ENCODE results near the gene LMF2. TPM values are rescaled to one million over a fixed set of nuclear protein-coding genes. Genes with fewer than 3 reads are reported as not detected.

The LMF2 gene
- polyA plus RNA-seq, 6 donors from 2014 or later: 6.4 to 20.9 (median 10.1) TPM

DNA sequence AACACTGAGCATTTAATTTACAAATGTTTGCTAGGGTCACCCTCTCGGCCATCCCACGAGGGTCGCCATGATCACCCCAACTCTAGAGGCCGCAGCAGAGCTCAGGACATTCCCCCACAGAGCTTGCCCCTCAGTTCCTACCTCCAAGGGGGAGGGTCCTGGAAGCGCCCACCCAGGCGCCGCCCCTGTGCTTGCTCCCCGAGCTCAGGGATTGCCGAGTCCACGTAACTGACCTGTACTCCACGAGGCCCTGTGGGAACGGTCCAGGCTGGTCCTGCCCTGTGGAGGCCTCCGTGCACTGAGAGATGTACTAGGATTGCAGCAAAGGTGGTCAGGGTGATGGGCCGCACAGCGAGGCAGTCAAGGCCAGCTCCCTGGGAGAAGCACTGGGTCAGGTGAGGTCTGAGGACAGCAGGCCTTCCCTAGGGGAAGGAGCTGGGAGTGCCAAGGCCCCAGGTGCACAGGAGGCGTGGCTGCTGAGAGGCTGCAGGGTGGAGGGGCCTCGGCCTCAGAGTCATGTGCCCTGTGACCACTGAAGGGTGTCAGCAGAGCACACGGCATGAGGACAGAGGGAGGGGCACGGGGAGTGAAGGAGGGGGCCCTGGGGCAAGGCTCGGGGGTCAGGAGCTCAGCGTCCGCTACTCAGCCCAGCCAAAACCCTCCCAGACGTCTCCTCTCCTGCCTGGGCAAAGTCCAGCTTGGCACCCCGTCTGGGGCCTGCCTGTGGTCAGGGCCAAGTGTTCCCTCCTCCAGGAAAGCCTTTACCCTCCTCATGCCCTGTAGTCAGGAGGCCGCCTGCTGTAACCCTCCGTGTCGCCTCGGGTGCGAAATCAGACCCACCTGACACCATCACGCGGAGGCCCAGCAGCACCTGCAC, 23.3 kb downstream of the LMF2 start:
- H3K4me3 Mint-ChIP-seq: peak overlapping the region in 3 of 8 donors; percentile 18 to 50 (median 40)
- DNase-seq (no peak), ATAC-seq (ENCODE audit: low read depth in 2 of 2) (peak in 1 of 2 donors; percentile 15)
- no peaks in the 10 kb centered on the region for H3K9me3 Mint-ChIP-seq
- H3K4me1 Mint-ChIP-seq: peaks cover 7 to 16% (median 15%) of the 10 kb centered on the region in 3 donors
- H3K27ac Mint-ChIP-seq: peak overlapping the region in 1 of 6 donors; percentile 33
- H3K27me3 Mint-ChIP-seq: peaks cover 0 to 32% (median 6%) of the 10 kb centered on the region in 3 donors
- H3K36me3 Mint-ChIP-seq: no peaks in the 10 kb centered on the region

DNA sequence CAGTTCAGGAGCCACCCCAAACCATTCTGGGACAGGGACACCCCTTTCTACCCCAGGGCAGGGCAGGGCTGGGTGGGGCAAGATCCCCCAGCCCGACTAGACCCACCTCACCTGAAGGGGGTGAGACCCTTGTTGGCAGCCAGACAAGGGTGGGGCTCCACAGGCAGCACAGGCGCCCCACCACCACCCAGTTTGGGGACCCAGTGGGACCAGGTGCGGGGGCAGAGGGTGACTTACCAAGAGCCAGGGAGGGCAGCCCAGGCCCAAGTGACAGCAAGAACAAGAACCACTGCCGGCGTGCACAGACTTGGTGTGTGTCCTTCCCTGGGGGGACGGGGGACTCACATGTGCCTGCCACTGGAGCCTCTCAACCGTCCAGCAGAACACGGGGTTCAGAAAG, 23.9 kb downstream of the LMF2 start:
- H3K36me3 Mint-ChIP-seq: no peaks in the 10 kb centered on the region
- H3K4me3 Mint-ChIP-seq: peak overlapping the region in 2 of 8 donors; percentile 18 to 65
- H3K27me3 Mint-ChIP-seq: peaks cover 0 to 32% (median 6%) of the 10 kb centered on the region in 3 donors
- peak overlapping the region in 1 of 6 donors; percentile 33 for H3K27ac Mint-ChIP-seq
- DNase-seq: no peak
- peaks cover 7 to 16% (median 15%) of the 10 kb centered on the region in 3 donors for H3K4me1 Mint-ChIP-seq
- ATAC-seq (ENCODE audit: low read depth in 2 of 2): no peak
- no peaks in the 10 kb centered on the region for H3K9me3 Mint-ChIP-seq

DNA sequence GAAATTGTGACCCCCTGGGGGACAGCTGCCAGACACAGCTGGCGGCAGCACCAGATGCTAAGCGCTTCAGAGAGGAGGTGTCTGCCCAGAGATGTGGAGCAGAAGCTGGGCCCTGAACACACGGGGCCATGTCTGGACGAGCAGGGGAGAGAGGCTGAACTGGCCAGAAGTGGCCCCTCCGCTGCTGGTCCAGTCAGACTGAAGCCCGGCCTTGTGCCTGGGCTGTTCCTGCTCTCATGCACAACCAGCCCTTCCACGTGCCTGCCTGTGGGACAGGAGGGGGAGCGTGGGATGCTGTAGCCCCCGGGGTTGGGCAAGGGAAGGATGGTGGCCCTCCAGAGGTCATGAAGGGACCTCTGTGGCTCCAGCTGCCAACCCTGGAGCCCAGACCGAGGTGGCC, 24.4 kb downstream of the LMF2 start:
- ATAC-seq (ENCODE audit: low read depth in 2 of 2) (no peak), DNase-seq (no peak)
- Mint-ChIP-seq H3K36me3 (no peaks in the 10 kb centered on the region), H3K9me3 (no peaks in the 10 kb centered on the region), H3K27ac (no peak overlapping the region), H3K4me3 (peak overlapping the region in 3 of 8 donors; percentile 34 to 65 (median 48)), H3K27me3 (peaks cover 0 to 32% (median 6%) of the 10 kb centered on the region in 3 donors), H3K4me1 (peaks cover 7 to 16% (median 15%) of the 10 kb centered on the region in 3 donors)

DNA sequence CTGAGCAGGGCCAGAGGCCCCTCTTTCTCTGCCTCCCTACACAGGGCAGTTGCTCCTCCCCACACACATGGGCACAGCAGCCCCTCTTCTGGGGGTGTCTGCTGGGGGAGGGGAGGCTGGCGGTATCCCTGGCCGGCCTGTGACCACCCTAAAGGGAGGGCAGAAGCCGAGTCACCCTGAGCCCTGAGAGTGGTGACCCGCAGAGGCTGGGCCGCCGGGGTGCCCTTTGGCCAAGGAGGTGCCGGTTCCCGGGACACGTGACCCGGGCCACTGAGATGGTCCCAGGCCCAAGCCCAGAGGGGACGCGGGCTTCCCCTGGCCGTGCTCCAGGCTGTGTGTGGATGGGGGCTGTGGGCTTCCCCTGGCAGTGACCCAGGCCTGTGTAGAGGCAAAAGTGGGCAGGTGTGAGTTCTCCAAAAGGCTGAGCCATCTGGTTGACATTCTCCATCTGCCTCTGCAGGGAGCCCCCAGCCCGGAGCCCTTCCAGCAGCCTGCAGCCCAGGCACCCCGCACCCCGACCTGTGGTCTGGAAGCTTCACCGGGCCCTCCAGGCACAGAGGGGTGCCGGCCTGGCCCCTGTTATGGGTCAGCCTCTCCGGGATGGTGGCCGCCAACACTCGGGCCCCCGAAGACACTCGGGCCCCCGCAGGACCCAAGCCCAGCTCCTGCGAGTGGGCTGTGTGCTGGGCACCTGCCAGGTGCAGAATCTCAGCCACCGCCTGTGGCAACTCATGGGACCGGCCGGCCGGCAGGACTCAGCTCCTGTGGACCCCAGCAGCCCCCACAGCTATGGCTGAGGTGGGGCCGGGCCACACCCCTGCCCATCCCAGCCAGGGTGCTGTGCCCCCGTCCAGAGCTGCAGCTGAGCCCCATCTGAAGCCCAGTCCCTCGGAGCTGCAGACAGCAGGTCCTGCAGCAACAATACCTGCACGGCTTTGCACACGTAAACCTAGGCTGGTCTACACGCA, 25.1 kb downstream of the LMF2 start:
- ATAC-seq (ENCODE audit: low read depth in 2 of 2): no peak
- Mint-ChIP-seq H3K27ac (no peak overlapping the region), H3K4me3 (peak overlapping the region; percentile 38 to 88 (median 78))

DNA sequence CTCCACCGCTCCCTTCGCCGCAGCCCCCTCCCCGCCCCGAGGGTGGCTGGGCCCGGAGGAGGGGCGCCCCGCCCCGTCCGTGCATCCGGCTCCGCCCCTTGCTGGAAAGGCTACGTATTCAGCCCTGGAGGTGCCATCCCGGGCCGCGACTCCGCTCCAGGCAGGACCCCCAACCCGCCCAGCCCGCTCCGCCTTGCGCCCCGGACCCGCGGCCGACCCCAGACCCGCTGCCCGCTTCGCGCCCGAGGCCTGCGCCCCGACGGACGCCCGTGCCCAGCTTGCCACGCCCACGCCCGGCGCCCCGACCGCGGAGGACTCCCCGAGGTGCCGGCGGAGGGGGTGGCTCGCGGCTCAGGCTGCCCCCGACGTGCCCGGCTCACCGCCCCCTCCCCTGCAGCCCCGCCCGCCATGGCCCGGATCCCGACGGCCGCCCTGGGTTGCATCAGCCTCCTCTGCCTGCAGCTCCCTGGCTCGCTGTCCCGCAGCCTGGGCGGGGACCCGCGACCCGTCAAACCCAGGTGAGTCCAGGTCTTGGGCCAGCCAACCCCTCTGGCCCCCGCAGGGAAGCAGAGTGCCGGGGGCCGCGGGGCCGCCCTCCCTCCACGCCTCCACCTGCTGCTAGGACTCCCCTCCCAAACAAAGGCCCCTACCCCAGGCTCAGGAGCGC, 25.9 kb downstream of the LMF2 start, which contains the start of gene ADM2:
ADM2 (plus strand) TSS at position 104 of the 667 bp plus-strand sequence; CDS start at position 409, 305 bp downstream.
- peaks cover 0 to 32% (median 6%) of the 10 kb centered on the region in 3 donors for H3K27me3 Mint-ChIP-seq
- H3K9me3 Mint-ChIP-seq: no peaks in the 10 kb centered on the region
- H3K4me1 Mint-ChIP-seq: peaks cover 11 to 22% (median 21%) of the 10 kb centered on the region in 3 donors
- ATAC-seq (ENCODE audit: low read depth in 2 of 2) (peak; percentile 82 to 85), DNase-seq (peak; percentile 53)
- H3K4me3 Mint-ChIP-seq: peak within 1 kb of the TSS; percentile 75 to 88 (median 82)
- H3K27ac Mint-ChIP-seq: peak within 1 kb of the TSS in 1 of 6 donors; percentile 87
- no peaks in the 10 kb centered on the region for H3K36me3 Mint-ChIP-seq

More for the DNA sequence above, 25.1 kb downstream of the LMF2 start:
- Mint-ChIP-seq H3K4me1 (peaks cover 7 to 16% (median 15%) of the 10 kb centered on the region in 3 donors), H3K27me3 (peaks cover 0 to 32% (median 6%) of the 10 kb centered on the region in 3 donors), H3K36me3 (no peaks in the 10 kb centered on the region), H3K9me3 (no peaks in the 10 kb centered on the region)
- DNase-seq: no peak

DNA sequence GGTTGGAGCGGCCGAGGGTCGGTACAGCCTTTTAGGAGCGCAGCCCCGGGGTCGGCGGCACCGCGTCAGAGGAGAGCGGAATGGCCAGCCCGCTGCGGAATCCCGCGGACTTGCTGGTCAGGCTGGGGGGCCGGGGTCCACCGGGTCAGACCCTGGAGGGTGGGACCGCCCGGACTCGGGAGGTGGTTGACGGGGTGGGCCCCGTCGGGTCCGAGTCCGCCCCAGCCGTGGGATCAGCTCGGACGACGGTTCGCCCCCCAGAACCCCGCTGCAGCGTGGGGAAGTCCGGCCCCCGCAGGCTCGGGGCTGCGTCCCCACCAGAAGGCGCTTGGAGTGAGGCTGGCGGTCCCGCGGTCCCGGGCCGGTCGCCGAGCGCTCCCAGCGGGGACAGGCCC, 26.5 kb downstream of the LMF2 start:
- Mint-ChIP-seq H3K36me3 (no peaks in the 10 kb centered on the region), H3K9me3 (no peaks in the 10 kb centered on the region), H3K4me1 (peaks cover 11 to 23% (median 22%) of the 10 kb centered on the region in 3 donors), H3K27me3 (peaks cover 0 to 31% (median 6%) of the 10 kb centered on the region in 3 donors), H3K27ac (no peak overlapping the region), H3K4me3 (peak overlapping the region; percentile 72 to 87 (median 78))
- no peak for DNase-seq
- ATAC-seq (ENCODE audit: low read depth in 2 of 2): no peak

DNA sequence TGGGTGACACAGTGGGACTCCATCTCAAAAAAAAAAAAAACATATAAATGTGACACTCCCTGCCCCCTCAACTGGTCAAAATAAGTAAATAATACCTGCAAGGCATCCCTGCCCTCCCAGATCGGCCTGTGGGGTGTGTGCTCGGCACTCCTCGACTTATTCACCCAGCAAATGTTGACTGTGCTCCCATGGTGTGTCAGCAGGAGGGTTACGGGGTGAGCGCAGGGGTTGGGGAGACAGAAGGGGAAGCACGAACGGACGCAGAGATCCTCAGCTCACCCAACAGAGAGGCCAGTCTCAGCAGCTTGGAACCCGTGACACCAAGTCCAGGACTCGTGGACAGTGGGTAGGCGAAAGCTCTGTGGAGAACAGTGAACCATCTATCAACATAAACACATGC, 27.8 kb downstream of the LMF2 start:
- peak overlapping the region; percentile 24 to 87 (median 78) for H3K4me3 Mint-ChIP-seq
- peaks cover 11 to 23% (median 22%) of the 10 kb centered on the region in 3 donors for H3K4me1 Mint-ChIP-seq
- H3K36me3 Mint-ChIP-seq: no peaks in the 10 kb centered on the region
- ATAC-seq (ENCODE audit: low read depth in 2 of 2): no peak
- peak overlapping the region in 4 of 6 donors; percentile 28 to 85 (median 57) for H3K27ac Mint-ChIP-seq
- no peak for DNase-seq
- no peaks in the 10 kb centered on the region for H3K9me3 Mint-ChIP-seq
- H3K27me3 Mint-ChIP-seq: peaks cover 0 to 21% (median 6%) of the 10 kb centered on the region in 3 donors

GRCh38 chr22:50477923-50478322, 29.6 kb downstream of the LMF2 start:
- DNase-seq (no peak), ATAC-seq (ENCODE audit: low read depth in 2 of 2) (no peak)
- peak overlapping the region in 3 of 8 donors; percentile 15 to 79 (median 76) for H3K4me3 Mint-ChIP-seq
- no peaks in the 10 kb centered on the region for H3K36me3 Mint-ChIP-seq
- peaks cover 0 to 11% (median 6%) of the 10 kb centered on the region in 3 donors for H3K27me3 Mint-ChIP-seq
- peaks cover 21 to 34% (median 30%) of the 10 kb centered on the region in 3 donors for H3K4me1 Mint-ChIP-seq
- H3K27ac Mint-ChIP-seq: peak overlapping the region in 1 of 6 donors; percentile 15
- peaks cover 0 to 2% (median 0%) of the 10 kb centered on the region in 7 donors for H3K9me3 Mint-ChIP-seq

- peaks cover 28 to 45% (median 40%) of the 10 kb centered on the region in 3 donors for H3K4me1 Mint-ChIP-seq
- peaks cover 0 to 2% (median 0%) of the 10 kb centered on the region in 7 donors for H3K9me3 Mint-ChIP-seq
- H3K4me3 Mint-ChIP-seq: peak overlapping the region; percentile 53 to 90 (median 75)
- peaks cover 0 to 9% (median 6%) of the 10 kb centered on the region in 3 donors for H3K27me3 Mint-ChIP-seq
- no peaks in the 10 kb centered on the region for H3K36me3 Mint-ChIP-seq
- DNase-seq: no peak
- H3K27ac Mint-ChIP-seq: peak overlapping the region in 4 of 6 donors; percentile 36 to 91 (median 62)
- ATAC-seq (ENCODE audit: low read depth in 2 of 2): no peak
Observed at GRCh38 chr22:50476868-50477267, 30.6 kb downstream of the LMF2 start.

- peaks cover 0 to 9% (median 6%) of the 10 kb centered on the region in 3 donors for H3K27me3 Mint-ChIP-seq
- ATAC-seq (ENCODE audit: low read depth in 2 of 2) (no peak), DNase-seq (no peak)
- H3K9me3 Mint-ChIP-seq: peaks cover 0 to 2% (median 0%) of the 10 kb centered on the region in 7 donors
- H3K36me3 Mint-ChIP-seq: no peaks in the 10 kb centered on the region
- peaks cover 35 to 57% (median 50%) of the 10 kb centered on the region in 3 donors for H3K4me1 Mint-ChIP-seq
- peak overlapping the region; percentile 68 to 90 (median 81) for H3K4me3 Mint-ChIP-seq
- H3K27ac Mint-ChIP-seq: peak overlapping the region in 5 of 6 donors; percentile 47 to 65 (median 63)
Observed at GRCh38 chr22:50475652-50476002, 31.9 kb downstream of the LMF2 start.

DNA sequence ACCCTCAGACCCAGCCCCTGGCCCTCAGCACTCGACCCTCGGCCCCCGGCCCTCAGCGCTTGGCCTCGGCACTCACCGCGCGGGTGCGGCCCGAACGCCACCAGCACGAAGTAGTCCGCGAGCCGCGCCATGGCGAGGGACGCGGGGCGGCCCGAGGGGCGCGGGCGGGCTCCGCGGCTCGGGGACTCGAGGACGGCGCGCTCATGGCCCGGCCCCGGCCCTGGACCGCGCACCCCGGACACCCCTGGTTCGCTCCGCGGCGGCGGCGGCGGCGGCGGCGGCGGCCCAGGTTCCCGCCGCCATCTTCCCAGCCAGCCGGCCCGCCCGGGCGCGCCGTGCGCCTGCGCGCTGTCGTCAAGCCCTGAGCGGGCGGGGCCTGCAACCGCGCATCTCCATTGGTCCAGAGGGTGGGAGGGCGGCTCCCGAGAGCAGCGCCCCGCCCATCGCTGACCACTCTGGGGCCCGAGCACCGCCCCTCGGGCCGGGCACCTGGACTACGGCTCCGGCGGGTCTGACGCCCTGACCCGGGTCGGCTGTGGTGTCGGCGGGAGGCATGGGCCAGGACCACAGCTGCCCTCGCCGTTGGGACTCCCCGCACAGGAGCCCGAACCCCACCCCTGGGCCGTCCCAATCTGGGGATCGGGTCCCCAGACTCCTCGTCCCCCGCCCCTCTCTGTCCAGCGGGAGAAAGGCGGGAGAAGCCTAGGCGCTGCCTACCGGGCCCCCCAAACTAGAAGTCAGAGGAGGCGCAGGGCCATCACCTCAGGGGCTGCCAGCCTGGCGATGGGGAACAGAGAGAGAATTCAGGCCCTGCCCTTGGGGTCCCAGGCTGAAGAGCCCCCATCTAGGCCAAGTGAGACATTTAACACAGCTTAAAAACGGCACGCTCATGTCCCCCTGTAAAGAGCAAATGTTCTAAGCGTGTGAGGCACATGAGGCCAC, 32.5 kb downstream of the LMF2 start, which contains the start of gene SBF1:
SBF1 (minus strand) TSS at position 326 of the 942 bp plus-strand sequence; CDS start at position 131, 195 bp downstream.
- ATAC-seq (ENCODE audit: low read depth in 2 of 2) (peak; percentile 78), DNase-seq (peak; percentile 86)
- H3K27me3 Mint-ChIP-seq: peaks cover 0 to 4% (median 2%) of the 10 kb centered on the region in 3 donors
- peaks cover 0 to 2% (median 0%) of the 10 kb centered on the region in 7 donors for H3K9me3 Mint-ChIP-seq
- H3K4me3 Mint-ChIP-seq: peak within 1 kb of the TSS; percentile 88 to 95 (median 92)
- no peaks in the 10 kb centered on the region for H3K36me3 Mint-ChIP-seq
- peak within 1 kb of the TSS in 5 of 6 donors; percentile 60 to 95 (median 90) for H3K27ac Mint-ChIP-seq
- peaks cover 42 to 59% (median 52%) of the 10 kb centered on the region in 3 donors for H3K4me1 Mint-ChIP-seq

All from naive B cell (primary cell).